Breast epithelium (tissue), 4 donors: ENCODE measurements around the gene ATXN1. TPM values are rescaled to one million over a fixed set of nuclear protein-coding genes. Genes with fewer than 3 reads are reported as not detected.

Source experiments
- DNase-seq, 2 donors: peaks; one replicate each; pipeline ENCODE4 v3.0.0-alpha.2; 2019; ENCODE audit warnings: low spot score in 2 of 2
- H3K27ac ChIP-seq, 2 donors: fragments of 200-600 bp; sonication (generic) in 1 of 2; one replicate each; pipeline ENCODE4 v1.5.1; 2016 to 2019; ENCODE audit warnings: mild to moderate bottlenecking in 1 of 2
- H3K27me3 ChIP-seq, 2 donors: fragments of 200-600 bp; sonication (generic) in 1 of 2; one replicate each; pipeline versions ENCODE4 v1.5.1 to v1.6.0; 2017 to 2019; ENCODE audit warnings: control low read depth in 1 of 2, mild to moderate bottlenecking in 1 of 2
- H3K36me3 ChIP-seq: fragments of 200-600 bp; one replicate; pipeline ENCODE4 v1.5.1; 2019
- H3K4me1 ChIP-seq, 2 donors: fragments of 200-600 bp; sonication (generic); one replicate each; pipeline ENCODE4 v1.5.1; 2016 to 2019; ENCODE audit warnings: control low read depth in 1 of 2
- H3K4me3 ChIP-seq, 3 donors: fragments of 200-600 bp; sonication (generic); 1 replicate in 2 of 3; 2 replicates in 1 of 3; pipeline ENCODE4 v1.5.1; 2016 to 2019; ENCODE audit warnings: mild to moderate bottlenecking in 3 of 3, moderate library complexity in 2 of 3
- H3K9me3 ChIP-seq, 2 donors: fragments of 200-600 bp; sonication (generic) in 1 of 2; one replicate each; pipeline ENCODE4 v1.5.1; 2016 to 2019; ENCODE audit warnings: control low read depth in 1 of 2
- CTCF ChIP-seq, 3 donors: fragments of 450-650 bp; IDR thresholded peaks; one replicate each; pipeline ENCODE4 v1.5.1; 2016 to 2017; ENCODE audit warnings: antibody characterized with exemption in 3 of 3, mild to moderate bottlenecking in 3 of 3, moderate library complexity in 3 of 3
- POLR2A ChIP-seq: fragments of 450-650 bp; IDR thresholded peaks from one replicate; pipeline ENCODE4 v1.6.1; 2016; ENCODE audit warnings: antibody characterized with exemption, mild to moderate bottlenecking, moderate library complexity
- POLR2AphosphoS5 ChIP-seq, 3 donors: sonication (generic); formaldehyde crosslinking; IDR thresholded peaks; one replicate each; pipeline ENCODE4 v1.6.1; 2017; ENCODE audit warnings: antibody characterized with exemption in 3 of 3
- intact Hi-C: fragments of 100-400 bp; cut with DNase I; formaldehyde crosslinking; loops from one replicate; pipeline ENCODE4 v1.15.1; 2023; ENCODE audit warnings: low total_unique reads
- total RNA-seq, 3 donors: library from RNA; depleted of rRNA; stranded (reverse); fragments of >200 nt; gene quantifications; one replicate each; pipeline ENCODE4 v1.1.0, GENCODE V29; 2016

ATXN1 gene
- total RNA-seq, 3 donors from 2014 or later, result 26.7 to 63.2 (median 37.4) TPM

GRCh38 chr6:16427124-16427523, 334.1 kb downstream of the ATXN1 start:
- Histone ChIP-seq H3K4me3 (no peak overlapping the region), H3K9me3 (no peaks in the 10 kb centered on the region), H3K36me3 (no peaks in the 10 kb centered on the region), H3K27me3 (no peaks in the 10 kb centered on the region), H3K27ac (no peak overlapping the region), H3K4me1 (no peaks in the 10 kb centered on the region)
- DNase-seq, result peak in 1 of 2 donors; percentile 44
- TF ChIP-seq CTCF (IDR thresholded peaks at IDR 0.05) (no peak), POLR2A (no peak), POLR2AphosphoS5 (IDR thresholded peaks at IDR 0.05) (no peak)
- intact Hi-C loops, result no loop called here

GRCh38 chr6:16425881-16426615, 335.2 kb downstream of the ATXN1 start:
- no peaks in the 10 kb centered on the region for H3K27me3 ChIP-seq
- H3K4me3 ChIP-seq, result no peak overlapping the region
- no peak for TF ChIP-seq POLR2AphosphoS5 (IDR thresholded peaks at IDR 0.05)
- no peak for TF ChIP-seq CTCF (IDR thresholded peaks at IDR 0.05)
- no peak for TF ChIP-seq POLR2A
- no peaks in the 10 kb centered on the region for H3K36me3 ChIP-seq
- H3K9me3 ChIP-seq, result no peaks in the 10 kb centered on the region
- no peaks in the 10 kb centered on the region for H3K4me1 ChIP-seq
- no peak overlapping the region for H3K27ac ChIP-seq
- no peak for DNase-seq
- intact Hi-C loops, result no loop called here

GRCh38 chr6:16421462-16421960, 339.7 kb downstream of the ATXN1 start:
- peak overlapping the region in 1 of 2 donors; percentile 17 for H3K27ac ChIP-seq
- TF ChIP-seq POLR2AphosphoS5 (IDR thresholded peaks at IDR 0.05) (no peak), CTCF (IDR thresholded peaks at IDR 0.05) (no peak), POLR2A (no peak)
- H3K4me3 ChIP-seq, result no peak overlapping the region
- no peak for DNase-seq
- intact Hi-C loops, result no loop called here
- no peaks in the 10 kb centered on the region for H3K27me3 ChIP-seq
- no peaks in the 10 kb centered on the region for H3K36me3 ChIP-seq
- no peaks in the 10 kb centered on the region for H3K4me1 ChIP-seq
- no peaks in the 10 kb centered on the region for H3K9me3 ChIP-seq

- no peak for TF ChIP-seq CTCF (IDR thresholded peaks at IDR 0.05)
- H3K27ac ChIP-seq, result no peak overlapping the region
- intact Hi-C loops, result no loop called here
- H3K27me3 ChIP-seq, result no peaks in the 10 kb centered on the region
- no peak overlapping the region for H3K4me3 ChIP-seq
- no peaks in the 10 kb centered on the region for H3K36me3 ChIP-seq
- no peaks in the 10 kb centered on the region for H3K4me1 ChIP-seq
- DNase-seq, result no peak
- no peaks in the 10 kb centered on the region for H3K9me3 ChIP-seq
Measured at GRCh38 chr6:16420715-16421461, 340.4 kb downstream of the ATXN1 start.

GRCh38 chr6:16420337-16420714, 340.9 kb downstream of the ATXN1 start:
- no peak for DNase-seq
- H3K4me3 ChIP-seq, result no peak overlapping the region
- H3K27ac ChIP-seq, result no peak overlapping the region
- no peaks in the 10 kb centered on the region for H3K27me3 ChIP-seq
- TF ChIP-seq POLR2A (no peak), CTCF (IDR thresholded peaks at IDR 0.05) (no peak), POLR2AphosphoS5 (IDR thresholded peaks at IDR 0.05) (no peak)
- H3K9me3 ChIP-seq, result no peaks in the 10 kb centered on the region
- intact Hi-C loops, result no loop called here
- H3K4me1 ChIP-seq, result no peaks in the 10 kb centered on the region
- H3K36me3 ChIP-seq, result no peaks in the 10 kb centered on the region
